SU-DHL-6 (cell line): Measurements from ENCODE around the gene DOK6.

ENCODE experiments used
- CTCF ChIP-seq: fragments of 200-600 bp; sonication (generic); IDR thresholded peaks from one replicate; pipeline ENCODE4 v1.5.1; 2017; ENCODE audit warnings: antibody characterized with exemption, mild to moderate bottlenecking, low read length, moderate library complexity; ENCODE audit not compliant: insufficient read depth, poor library complexity, severe bottlenecking
- EZH2phosphoT487 ChIP-seq: fragments of 200-600 bp; sonication (generic), shearing (Covaris generic); conservative IDR thresholded peaks from 2 replicates; pipeline ENCODE4 v1.6.1; 2018; ENCODE audit warnings: mild to moderate bottlenecking, antibody characterized with exemption, low read length, moderate library complexity, mixed read lengths

GRCh38 chr18:69734536-69734935, 333.8 kb downstream of the DOK6 start:
- no peak for TF ChIP-seq CTCF
- TF ChIP-seq EZH2phosphoT487 = no peak
